ENCODE data around the gene DOCK1. TPM values are rescaled to one million over a fixed set of nuclear protein-coding genes. Genes with fewer than 3 reads are reported as not detected.

DOCK1 gene
- total RNA-seq, 1 donor from 2014 or later, result 57.8 TPM

GRCh38 chr10:126939706-126940105 is 34.5 kb downstream of the DOCK1 start:
- peaks cover 4% of the 10 kb centered on the region for H3K36me3 Mint-ChIP-seq (ENCODE audit: low read depth)
- no peak for DNase-seq (ENCODE audit: low spot score)
- H3K27me3 Mint-ChIP-seq (ENCODE audit: low read depth), result no peaks in the 10 kb centered on the region
- no peak overlapping the region for H3K4me3 Mint-ChIP-seq (ENCODE audit: unreplicated experiment)
- H3K27ac Mint-ChIP-seq (ENCODE audit: unreplicated experiment), result no peak overlapping the region
- no peaks in the 10 kb centered on the region for H3K9me3 Mint-ChIP-seq (ENCODE audit: low read depth)
- H3K4me1 Mint-ChIP-seq (ENCODE audit: low read depth), result peaks cover 14% of the 10 kb centered on the region
- no peak for TF ChIP-seq CTCF (IDR thresholded peaks at IDR 0.05)

- H3K4me3 Mint-ChIP-seq (ENCODE audit: unreplicated experiment), result no peak overlapping the region
- H3K36me3 Mint-ChIP-seq (ENCODE audit: low read depth), result peaks cover 4% of the 10 kb centered on the region
- no peaks in the 10 kb centered on the region for H3K9me3 Mint-ChIP-seq (ENCODE audit: low read depth)
- H3K4me1 Mint-ChIP-seq (ENCODE audit: low read depth), result peaks cover 4% of the 10 kb centered on the region
- H3K27ac Mint-ChIP-seq (ENCODE audit: unreplicated experiment), result no peak overlapping the region
- no peaks in the 10 kb centered on the region for H3K27me3 Mint-ChIP-seq (ENCODE audit: low read depth)
- TF ChIP-seq CTCF (IDR thresholded peaks at IDR 0.05), result no peak
- no peak for DNase-seq (ENCODE audit: low spot score)
These were observed 35.6 kb downstream of the DOCK1 start for GRCh38 chr10:126940670-126941310.

GRCh38 chr10:126944191-126944590 is 39.0 kb downstream of the DOCK1 start:
- Mint-ChIP-seq H3K4me3 (ENCODE audit: unreplicated experiment) (no peak overlapping the region), H3K9me3 (ENCODE audit: low read depth) (no peaks in the 10 kb centered on the region), H3K4me1 (ENCODE audit: low read depth) (no peaks in the 10 kb centered on the region), H3K27me3 (ENCODE audit: low read depth) (no peaks in the 10 kb centered on the region), H3K27ac (ENCODE audit: unreplicated experiment) (no peak overlapping the region), H3K36me3 (ENCODE audit: low read depth) (peaks cover 1% of the 10 kb centered on the region)
- no peak for TF ChIP-seq CTCF (IDR thresholded peaks at IDR 0.05)
- DNase-seq (ENCODE audit: low spot score), result no peak

- H3K4me3 Mint-ChIP-seq (ENCODE audit: unreplicated experiment), result no peak overlapping the region
- H3K9me3 Mint-ChIP-seq (ENCODE audit: low read depth), result no peaks in the 10 kb centered on the region
- H3K36me3 Mint-ChIP-seq (ENCODE audit: low read depth), result peaks cover 1% of the 10 kb centered on the region
- no peaks in the 10 kb centered on the region for H3K27me3 Mint-ChIP-seq (ENCODE audit: low read depth)
- no peak for TF ChIP-seq CTCF (IDR thresholded peaks at IDR 0.05)
- no peak for DNase-seq (ENCODE audit: low spot score)
- no peak overlapping the region for H3K27ac Mint-ChIP-seq (ENCODE audit: unreplicated experiment)
- H3K4me1 Mint-ChIP-seq (ENCODE audit: low read depth), result no peaks in the 10 kb centered on the region
These were observed 40.3 kb downstream of the DOCK1 start for GRCh38 chr10:126945351-126946030.

- DNase-seq (ENCODE audit: low spot score), result no peak
- H3K27me3 Mint-ChIP-seq (ENCODE audit: low read depth), result no peaks in the 10 kb centered on the region
- no peaks in the 10 kb centered on the region for H3K4me1 Mint-ChIP-seq (ENCODE audit: low read depth)
- H3K4me3 Mint-ChIP-seq (ENCODE audit: unreplicated experiment), result no peak overlapping the region
- H3K36me3 Mint-ChIP-seq (ENCODE audit: low read depth), result peaks cover 1% of the 10 kb centered on the region
- no peak for TF ChIP-seq CTCF (IDR thresholded peaks at IDR 0.05)
- H3K27ac Mint-ChIP-seq (ENCODE audit: unreplicated experiment), result no peak overlapping the region
- H3K9me3 Mint-ChIP-seq (ENCODE audit: low read depth), result no peaks in the 10 kb centered on the region
These were observed 41.5 kb downstream of the DOCK1 start for GRCh38 chr10:126946746-126947145.
